ENCODE data around the gene AGMO.

- TF ChIP-seq CTCF (conservative IDR thresholded peaks at IDR 0.05 in 1 of 2, IDR thresholded peaks at IDR 0.05 in 1 of 2; ENCODE audit: extremely low read depth in 1 of 2, insufficient read depth in 1 of 2, low read depth in 1 of 2, low read length in 2 of 2) (no peak), EZH2 (IDR thresholded peaks at IDR 0.05; ENCODE audit: borderline replicate concordance, low read length) (no peak)
These were observed 346.8 kb downstream of the AGMO start for GRCh38 chr7:15214976-15215375.
